WTC11 (cell line): Measurements from ENCODE around the gene BEST4. TPM values are rescaled to one million over a fixed set of nuclear protein-coding genes. Genes with fewer than 3 reads are reported as not detected.

ENCODE experiments used
- ATAC-seq: fragments of 200-7000 bp; cut with Tn5 transposase; 2 replicates; pipeline ENCODE4 v1.10.0; 2021; ENCODE audit warnings: mild to moderate bottlenecking, moderate library complexity
- CTCF ChIA-PET: fragments of 300-600 bp; sonication (Branson Sonifier 250); formaldehyde crosslinking; loops from one replicate; lab custom pipeline; 2021; ENCODE audit warnings: antibody characterized with exemption; lab: Charles Lee
- POLR2A ChIA-PET: fragments of 350-600 bp; sonication (Branson Sonifier 250); formaldehyde crosslinking; loops from one replicate; lab custom pipeline; 2021; ENCODE audit warnings: antibody characterized with exemption; lab: Charles Lee
- DNase-seq: peaks from one replicate; pipeline ENCODE4 v3.0.0; 2021; ENCODE audit warnings: low spot score
- H3K27ac Mint-ChIP-seq: 2 replicates; pipeline ENCODE4 v1.8.0; 2021; ENCODE audit warnings: mixed read lengths
- H3K27me3 Mint-ChIP-seq: 2 replicates; pipeline ENCODE4 v1.8.0; 2021; ENCODE audit warnings: low read depth, mild to moderate bottlenecking, moderate library complexity, mixed read lengths
- H3K36me3 Mint-ChIP-seq: 2 replicates; pipeline ENCODE4 v1.8.0; 2021; ENCODE audit warnings: mixed read lengths
- H3K4me1 Mint-ChIP-seq: 2 replicates; pipeline ENCODE4 v1.8.0; 2022; ENCODE audit warnings: mixed read lengths
- H3K4me3 Mint-ChIP-seq: 2 replicates; pipeline ENCODE4 v1.8.0; 2021; ENCODE audit warnings: mild to moderate bottlenecking, moderate library complexity, mixed read lengths
- H3K9me3 Mint-ChIP-seq: 2 replicates; pipeline ENCODE4 v1.8.0; 2021; ENCODE audit warnings: mixed read lengths
- EMX1 ChIP-seq: fragments of 250-450 bp; sonication (Bioruptor Pico); IDR thresholded peaks from 2 replicates; pipeline ENCODE4 v1.8.0; 2021; ENCODE audit warnings: mild to moderate bottlenecking
- FOXK1 ChIP-seq: sonication (generic); formaldehyde crosslinking; IDR thresholded peaks from 2 replicates; pipeline ENCODE4 v1.8.0; 2022; ENCODE audit warnings: mild to moderate bottlenecking, moderate library complexity, missing genetic modification reagents
- GTF2I ChIP-seq: fragments of 250-450 bp; sonication (Bioruptor Pico); conservative IDR thresholded peaks from 2 replicates; pipeline ENCODE4 v1.4.0; 2021; ENCODE audit warnings: mild to moderate bottlenecking
- HMGA2 ChIP-seq: fragments of 250-450 bp; sonication (Bioruptor Pico); IDR thresholded peaks from 2 replicates; pipeline ENCODE4 v1.4.0; 2021; ENCODE audit warnings: mild to moderate bottlenecking, moderate library complexity
- JUN ChIP-seq: sonication (generic); formaldehyde crosslinking; IDR thresholded peaks from 2 replicates; pipeline ENCODE4 v1.8.0; 2023; ENCODE audit warnings: mild to moderate bottlenecking, missing genetic modification reagents
- NFATC4 ChIP-seq: fragments of 250-450 bp; sonication (Bioruptor Pico); IDR thresholded peaks from 2 replicates; pipeline ENCODE4 v1.9.0; 2021; ENCODE audit warnings: mild to moderate bottlenecking
- NR3C1 ChIP-seq: sonication (generic); formaldehyde crosslinking; conservative IDR thresholded peaks from 2 replicates; pipeline ENCODE4 v1.8.1; 2023; ENCODE audit warnings: low read depth, mild to moderate bottlenecking, missing genetic modification reagents
- RELA ChIP-seq: sonication (generic); formaldehyde crosslinking; IDR thresholded peaks from 2 replicates; pipeline ENCODE4 v1.8.1; 2022; ENCODE audit warnings: missing genetic modification reagents, mild to moderate bottlenecking, borderline replicate concordance
- SMAD3 ChIP-seq: sonication (generic); formaldehyde crosslinking; IDR thresholded peaks from 2 replicates; pipeline ENCODE4 v1.8.0; 2022; ENCODE audit warnings: missing genetic modification reagents, mild to moderate bottlenecking, borderline replicate concordance
- TEAD1 ChIP-seq: sonication (generic); formaldehyde crosslinking; IDR thresholded peaks from 2 replicates; pipeline ENCODE4 v1.8.0; 2022; ENCODE audit warnings: mild to moderate bottlenecking, missing genetic modification reagents
- TP53 ChIP-seq: sonication (generic); formaldehyde crosslinking; IDR thresholded peaks from 2 replicates; pipeline ENCODE4 v1.8.1; 2023; ENCODE audit warnings: mild to moderate bottlenecking, missing genetic modification reagents
- ZNF138 ChIP-seq: sonication (generic); formaldehyde crosslinking; conservative IDR thresholded peaks from 2 replicates; pipeline ENCODE4 v1.8.1; 2022; ENCODE audit warnings: mild to moderate bottlenecking, moderate library complexity, missing genetic modification reagents
- ZNF263 ChIP-seq: sonication (generic); formaldehyde crosslinking; IDR thresholded peaks from 2 replicates; pipeline ENCODE4 v1.8.1; 2022; ENCODE audit warnings: low read depth, mild to moderate bottlenecking, moderate library complexity, missing genetic modification reagents
- ZNF671 ChIP-seq: fragments of 250-450 bp; sonication (Bioruptor Pico); IDR thresholded peaks from 2 replicates; pipeline ENCODE4 v1.8.0; 2021; ENCODE audit warnings: mild to moderate bottlenecking
- total RNA-seq: library from RNA; stranded (reverse); gene quantifications from 3 replicates; pipeline ENCODE4 v1.2.3, GENCODE V29; 2021
- TF ChIP-seq, protein P1 (sequence below): sonication (generic); formaldehyde crosslinking; IDR thresholded peaks from 2 replicates; pipeline ENCODE4 v1.8.0; 2022; ENCODE audit warnings: mild to moderate bottlenecking, missing genetic modification reagents
- TF ChIP-seq, protein P2 (sequence below): sonication (generic); formaldehyde crosslinking; IDR thresholded peaks from 2 replicates; pipeline ENCODE4 v1.8.0; 2022; ENCODE audit warnings: mild to moderate bottlenecking, missing genetic modification reagents
- TF ChIP-seq, protein P3 (sequence below): sonication (generic); formaldehyde crosslinking; IDR thresholded peaks from 2 replicates; pipeline ENCODE4 v1.8.1; 2023; ENCODE audit warnings: mild to moderate bottlenecking, moderate library complexity, missing genetic modification reagents
- TF ChIP-seq, protein P4 (sequence below): sonication (generic); formaldehyde crosslinking; IDR thresholded peaks from 2 replicates; pipeline ENCODE4 v1.8.1; 2022; ENCODE audit warnings: mild to moderate bottlenecking, missing genetic modification reagents, moderate library complexity, borderline replicate concordance
- TF ChIP-seq, protein P5 (sequence below): sonication (generic); formaldehyde crosslinking; IDR thresholded peaks from 2 replicates; pipeline ENCODE4 v1.8.0; 2023; ENCODE audit warnings: mild to moderate bottlenecking, missing genetic modification reagents
- TF ChIP-seq, protein P6 (sequence below): fragments of 200-600 bp; IDR thresholded peaks from 2 replicates; pipeline ENCODE4 v1.8.0; 2022; ENCODE audit warnings: antibody characterized with exemption

BEST4 gene
- total RNA-seq, 1 experiment from 2014 or later, result 1.6 TPM

DNA sequence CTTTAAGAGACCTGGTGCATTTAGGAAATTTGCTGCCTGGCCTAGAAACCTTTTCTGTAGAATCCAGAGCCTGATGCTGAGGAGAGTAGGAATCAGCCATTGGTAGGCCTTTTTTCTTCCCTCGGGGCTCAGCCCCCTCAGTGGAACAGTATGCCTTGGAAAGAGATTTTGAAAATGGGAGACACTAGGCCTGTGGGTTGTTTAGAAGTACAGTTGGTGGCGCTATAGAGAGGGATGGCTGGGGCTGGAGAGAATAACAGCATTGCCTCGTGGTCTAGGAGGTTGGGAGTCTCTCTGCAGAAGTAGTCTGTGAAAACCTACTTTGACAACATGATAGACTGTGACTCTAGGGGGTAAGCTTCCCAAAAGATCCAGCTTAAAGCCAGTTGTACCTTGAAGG, 40.1 kb downstream of the BEST4 start:
- ChIA-PET CTCF (interaction anchor here (0.9 to 1.4 kb wide), 3 partner anchors 17 to 37 kb away, joined by 3 read pairs; partner anchors contain the start of gene RNU5D-1), POLR2A (interaction anchor here (0.6 kb wide), 1 partner anchor 851 kb away, joined by 5 read pairs; no protein-coding TSS in a partner anchor)
- DNase-seq, result no peak
- Mint-ChIP-seq H3K36me3 (peaks cover 60% of the 10 kb centered on the region), H3K4me1 (no peaks in the 10 kb centered on the region), H3K27ac (no peak overlapping the region), H3K9me3 (no peaks in the 10 kb centered on the region), H3K4me3 (no peak overlapping the region), H3K27me3 (no peaks in the 10 kb centered on the region)
- no peak for TF ChIP-seq TP53
- TF ChIP-seq, protein P1, sequence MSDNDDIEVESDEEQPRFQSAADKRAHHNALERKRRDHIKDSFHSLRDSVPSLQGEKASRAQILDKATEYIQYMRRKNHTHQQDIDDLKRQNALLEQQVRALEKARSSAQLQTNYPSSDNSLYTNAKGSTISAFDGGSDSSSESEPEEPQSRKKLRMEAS (CRISPR knock-in tag), result no peak
- no peak for TF ChIP-seq ZNF671 (CRISPR knock-in tag)
- TF ChIP-seq FOXK1 (CRISPR knock-in tag), result no peak
- TF ChIP-seq SMAD3 (CRISPR knock-in tag), result no peak
- ATAC-seq, result peak; percentile 67

DNA sequence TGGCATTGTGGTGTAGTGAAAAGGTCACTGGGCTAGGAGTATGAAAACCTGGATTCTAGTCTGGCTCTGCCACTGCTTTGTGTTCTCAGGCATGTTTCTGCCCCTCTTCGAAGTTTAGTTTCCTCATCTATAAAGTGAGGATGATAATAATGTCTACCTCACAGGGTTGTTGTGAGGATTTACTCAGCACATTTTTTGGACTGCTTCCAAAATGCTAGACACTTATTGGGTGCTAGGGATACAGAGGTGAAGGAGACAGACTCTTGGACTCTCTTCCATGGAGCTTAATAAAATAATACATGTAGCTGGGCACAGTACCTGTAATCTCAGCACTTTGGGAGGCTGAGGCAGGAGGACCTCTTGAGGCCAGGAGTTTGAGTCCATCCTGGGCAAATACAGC, 44.8 kb downstream of the BEST4 start:
- ATAC-seq (no peak), DNase-seq (no peak)
- peaks cover 57% of the 10 kb centered on the region for H3K36me3 Mint-ChIP-seq
- TF ChIP-seq, protein P2, sequence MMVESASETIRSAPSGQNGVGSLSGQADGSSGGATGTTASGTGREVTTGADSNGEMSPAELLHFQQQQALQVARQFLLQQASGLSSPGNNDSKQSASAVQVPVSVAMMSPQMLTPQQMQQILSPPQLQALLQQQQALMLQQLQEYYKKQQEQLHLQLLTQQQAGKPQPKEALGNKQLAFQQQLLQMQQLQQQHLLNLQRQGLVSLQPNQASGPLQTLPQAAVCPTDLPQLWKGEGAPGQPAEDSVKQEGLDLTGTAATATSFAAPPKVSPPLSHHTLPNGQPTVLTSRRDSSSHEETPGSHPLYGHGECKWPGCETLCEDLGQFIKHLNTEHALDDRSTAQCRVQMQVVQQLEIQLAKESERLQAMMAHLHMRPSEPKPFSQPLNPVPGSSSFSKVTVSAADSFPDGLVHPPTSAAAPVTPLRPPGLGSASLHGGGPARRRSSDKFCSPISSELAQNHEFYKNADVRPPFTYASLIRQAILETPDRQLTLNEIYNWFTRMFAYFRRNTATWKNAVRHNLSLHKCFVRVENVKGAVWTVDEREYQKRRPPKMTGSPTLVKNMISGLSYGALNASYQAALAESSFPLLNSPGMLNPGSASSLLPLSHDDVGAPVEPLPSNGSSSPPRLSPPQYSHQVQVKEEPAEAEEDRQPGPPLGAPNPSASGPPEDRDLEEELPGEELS (CRISPR knock-in tag), result no peak
- TF ChIP-seq EMX1 (CRISPR knock-in tag), result no peak
- peaks cover 12% of the 10 kb centered on the region for H3K4me1 Mint-ChIP-seq
- no peak overlapping the region for H3K4me3 Mint-ChIP-seq
- ChIA-PET CTCF (interaction anchor here (2.0 kb wide), 1 partner anchor 13 kb away, joined by 8 read pairs; the partner anchor contains the start of gene RNU5D-1), POLR2A (interaction anchor here (0.6 to 0.9 kb wide), 5 partner anchors 11 to 84 kb away, joined by 3 to 5 read pairs (median 4); partner anchors contain the start of gene RPS8)
- peaks cover 5% of the 10 kb centered on the region for H3K9me3 Mint-ChIP-seq
- no peaks in the 10 kb centered on the region for H3K27me3 Mint-ChIP-seq
- peak overlapping the region; percentile 20 for H3K27ac Mint-ChIP-seq

DNA sequence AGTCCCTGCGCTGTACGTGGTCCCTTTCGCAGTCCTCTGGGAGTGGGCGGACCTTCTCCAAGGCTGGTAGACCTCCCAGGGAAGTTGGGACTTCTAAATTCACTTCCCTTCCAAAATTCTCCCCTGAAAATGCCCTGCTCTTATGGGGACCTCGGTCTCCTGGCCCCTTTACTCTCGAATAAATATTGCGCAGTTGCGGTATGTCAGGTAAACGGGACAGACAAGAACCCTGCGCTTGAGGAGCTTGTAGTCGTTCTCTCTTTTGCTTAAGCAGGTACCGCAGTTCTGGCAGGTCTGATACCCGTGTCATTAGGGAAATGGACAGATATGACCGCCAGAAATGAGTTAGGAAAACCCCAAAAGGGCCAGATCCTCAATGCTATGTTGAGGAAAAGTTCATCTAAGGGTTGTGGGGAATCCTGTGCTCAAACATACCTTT, 47.8 kb downstream of the BEST4 start:
- no peak for ATAC-seq
- peaks cover 37% of the 10 kb centered on the region for H3K36me3 Mint-ChIP-seq
- no peak for DNase-seq
- H3K27ac Mint-ChIP-seq, result peak overlapping the region; percentile 99
- H3K27me3 Mint-ChIP-seq, result no peaks in the 10 kb centered on the region
- peaks cover 12% of the 10 kb centered on the region for H3K4me1 Mint-ChIP-seq
- POLR2A ChIA-PET, result interaction anchor here (1.0 kb wide), 2 partner anchors 19 to 66 kb away, joined by 3 to 6 read pairs; partner anchors contain the start of genes ARMH1 and TMEM53
- peaks cover 8% of the 10 kb centered on the region for H3K9me3 Mint-ChIP-seq
- CTCF ChIA-PET, result interaction anchor here (1.5 kb wide), 1 partner anchor 9 kb away, joined by 6 read pairs; the partner anchor contains the start of gene RNU5D-1
- peak overlapping the region; percentile 99 for H3K4me3 Mint-ChIP-seq
- no peak for TF ChIP-seq RELA
- TF ChIP-seq, protein P3, sequence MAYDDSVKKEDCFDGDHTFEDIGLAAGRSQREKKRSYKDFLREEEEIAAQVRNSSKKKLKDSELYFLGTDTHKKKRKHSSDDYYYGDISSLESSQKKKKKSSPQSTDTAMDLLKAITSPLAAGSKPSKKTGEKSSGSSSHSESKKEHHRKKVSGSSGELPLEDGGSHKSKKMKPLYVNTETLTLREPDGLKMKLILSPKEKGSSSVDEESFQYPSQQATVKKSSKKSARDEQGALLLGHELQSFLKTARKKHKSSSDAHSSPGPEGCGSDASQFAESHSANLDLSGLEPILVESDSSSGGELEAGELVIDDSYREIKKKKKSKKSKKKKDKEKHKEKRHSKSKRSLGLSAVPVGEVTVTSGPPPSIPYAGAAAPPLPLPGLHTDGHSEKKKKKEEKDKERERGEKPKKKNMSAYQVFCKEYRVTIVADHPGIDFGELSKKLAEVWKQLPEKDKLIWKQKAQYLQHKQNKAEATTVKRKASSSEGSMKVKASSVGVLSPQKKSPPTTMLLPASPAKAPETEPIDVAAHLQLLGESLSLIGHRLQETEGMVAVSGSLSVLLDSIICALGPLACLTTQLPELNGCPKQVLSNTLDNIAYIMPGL, result 0 out of 2 replicates have a peak, but pooled peaks have one; percentile 16
- TF ChIP-seq HMGA2, result no peak
- TF ChIP-seq, protein P4, sequence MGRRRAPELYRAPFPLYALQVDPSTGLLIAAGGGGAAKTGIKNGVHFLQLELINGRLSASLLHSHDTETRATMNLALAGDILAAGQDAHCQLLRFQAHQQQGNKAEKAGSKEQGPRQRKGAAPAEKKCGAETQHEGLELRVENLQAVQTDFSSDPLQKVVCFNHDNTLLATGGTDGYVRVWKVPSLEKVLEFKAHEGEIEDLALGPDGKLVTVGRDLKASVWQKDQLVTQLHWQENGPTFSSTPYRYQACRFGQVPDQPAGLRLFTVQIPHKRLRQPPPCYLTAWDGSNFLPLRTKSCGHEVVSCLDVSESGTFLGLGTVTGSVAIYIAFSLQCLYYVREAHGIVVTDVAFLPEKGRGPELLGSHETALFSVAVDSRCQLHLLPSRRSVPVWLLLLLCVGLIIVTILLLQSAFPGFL (CRISPR knock-in tag), result no peak
- no peak for TF ChIP-seq NFATC4 (CRISPR knock-in tag)
- TF ChIP-seq, protein P1 (CRISPR knock-in tag), result no peak
- no peak for TF ChIP-seq ZNF263 (CRISPR knock-in tag)
- TF ChIP-seq, protein P5, sequence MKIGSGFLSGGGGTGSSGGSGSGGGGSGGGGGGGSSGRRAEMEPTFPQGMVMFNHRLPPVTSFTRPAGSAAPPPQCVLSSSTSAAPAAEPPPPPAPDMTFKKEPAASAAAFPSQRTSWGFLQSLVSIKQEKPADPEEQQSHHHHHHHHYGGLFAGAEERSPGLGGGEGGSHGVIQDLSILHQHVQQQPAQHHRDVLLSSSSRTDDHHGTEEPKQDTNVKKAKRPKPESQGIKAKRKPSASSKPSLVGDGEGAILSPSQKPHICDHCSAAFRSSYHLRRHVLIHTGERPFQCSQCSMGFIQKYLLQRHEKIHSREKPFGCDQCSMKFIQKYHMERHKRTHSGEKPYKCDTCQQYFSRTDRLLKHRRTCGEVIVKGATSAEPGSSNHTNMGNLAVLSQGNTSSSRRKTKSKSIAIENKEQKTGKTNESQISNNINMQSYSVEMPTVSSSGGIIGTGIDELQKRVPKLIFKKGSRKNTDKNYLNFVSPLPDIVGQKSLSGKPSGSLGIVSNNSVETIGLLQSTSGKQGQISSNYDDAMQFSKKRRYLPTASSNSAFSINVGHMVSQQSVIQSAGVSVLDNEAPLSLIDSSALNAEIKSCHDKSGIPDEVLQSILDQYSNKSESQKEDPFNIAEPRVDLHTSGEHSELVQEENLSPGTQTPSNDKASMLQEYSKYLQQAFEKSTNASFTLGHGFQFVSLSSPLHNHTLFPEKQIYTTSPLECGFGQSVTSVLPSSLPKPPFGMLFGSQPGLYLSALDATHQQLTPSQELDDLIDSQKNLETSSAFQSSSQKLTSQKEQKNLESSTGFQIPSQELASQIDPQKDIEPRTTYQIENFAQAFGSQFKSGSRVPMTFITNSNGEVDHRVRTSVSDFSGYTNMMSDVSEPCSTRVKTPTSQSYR (CRISPR knock-in tag), result no peak
- no peak for TF ChIP-seq GTF2I
- no peak for TF ChIP-seq TEAD1 (CRISPR knock-in tag)
- no peak for TF ChIP-seq ZNF138 (CRISPR knock-in tag)
- TF ChIP-seq NR3C1, result no peak
- TF ChIP-seq, protein P6, sequence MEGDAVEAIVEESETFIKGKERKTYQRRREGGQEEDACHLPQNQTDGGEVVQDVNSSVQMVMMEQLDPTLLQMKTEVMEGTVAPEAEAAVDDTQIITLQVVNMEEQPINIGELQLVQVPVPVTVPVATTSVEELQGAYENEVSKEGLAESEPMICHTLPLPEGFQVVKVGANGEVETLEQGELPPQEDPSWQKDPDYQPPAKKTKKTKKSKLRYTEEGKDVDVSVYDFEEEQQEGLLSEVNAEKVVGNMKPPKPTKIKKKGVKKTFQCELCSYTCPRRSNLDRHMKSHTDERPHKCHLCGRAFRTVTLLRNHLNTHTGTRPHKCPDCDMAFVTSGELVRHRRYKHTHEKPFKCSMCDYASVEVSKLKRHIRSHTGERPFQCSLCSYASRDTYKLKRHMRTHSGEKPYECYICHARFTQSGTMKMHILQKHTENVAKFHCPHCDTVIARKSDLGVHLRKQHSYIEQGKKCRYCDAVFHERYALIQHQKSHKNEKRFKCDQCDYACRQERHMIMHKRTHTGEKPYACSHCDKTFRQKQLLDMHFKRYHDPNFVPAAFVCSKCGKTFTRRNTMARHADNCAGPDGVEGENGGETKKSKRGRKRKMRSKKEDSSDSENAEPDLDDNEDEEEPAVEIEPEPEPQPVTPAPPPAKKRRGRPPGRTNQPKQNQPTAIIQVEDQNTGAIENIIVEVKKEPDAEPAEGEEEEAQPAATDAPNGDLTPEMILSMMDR, result no peak
- 0 out of 2 replicates have a peak, but pooled peaks have one; percentile 3 for TF ChIP-seq JUN
